Measurements from ENCODE around the gene MPDU1. TPM values are rescaled to one million over a fixed set of nuclear protein-coding genes. Genes with fewer than 3 reads are reported as not detected.

The MPDU1 gene
- total and polyA plus RNA-seq, 2 of the 13 experiments (the other 11 are each of a cell fraction or from before 2014, with no cell fraction given): 112 to 167 TPM

GRCh38 chr17:7561589-7562207 is 22.0 kb upstream of the MPDU1 start, which contains the start of gene SENP3 (continued):
- TF ChIP-seq TFE3 (CRISPR knock-in tag; IDR thresholded peaks at IDR 0.05) (no peak), DZIP1 (CRISPR knock-in tag; IDR thresholded peaks at IDR 0.05) (no peak; the same call in 1 of the 2 replicates), DNMT3B (CRISPR knock-in tag; conservative IDR thresholded peaks at IDR 0.05) (no peak), ZNF143 (CRISPR knock-in tag; IDR thresholded peaks at IDR 0.05) (peak; percentile 49; the same call in 1 of the 2 replicates), ZNF780A (CRISPR knock-in tag; IDR thresholded peaks at IDR 0.05) (no peak), ZNF510 (CRISPR knock-in tag; IDR thresholded peaks at IDR 0.05; ENCODE audit: low read depth) (no peak), ZIK1 (CRISPR knock-in tag; IDR thresholded peaks at IDR 0.05; ENCODE audit: borderline replicate concordance, low read depth) (0 out of 2 replicates have a peak, but pooled peaks have one; percentile 70), ZBTB33 (CRISPR knock-in tag; IDR thresholded peaks at IDR 0.05) (no peak), HDAC2 (CRISPR knock-in tag; IDR thresholded peaks at IDR 0.05) (peak; percentile 40; the same call in 1 of the 2 replicates), ATF3 (CRISPR knock-in tag; IDR thresholded peaks at IDR 0.05) (no peak; the same call in 1 of the 2 replicates), HNF4G (IDR thresholded peaks at IDR 0.05; ENCODE audit: borderline replicate concordance, low read depth, low read length) (no peak), HNF4G (CRISPR knock-in tag; IDR thresholded peaks at IDR 0.05; ENCODE audit: borderline replicate concordance, low read depth) (peak; percentile 62; the same call in 1 of the 2 replicates), POLR2AphosphoS5 (IDR thresholded peaks at IDR 0.05; ENCODE audit: low read depth, low read length) (peak; percentile 60), TEAD3 (CRISPR knock-in tag; optimal IDR thresholded peaks at IDR 0.05; ENCODE audit: borderline replicate concordance) (no peak), AGO2 (optimal IDR thresholded peaks at IDR 0.05; ENCODE audit: low read depth, low read length) (peak; percentile 84), ATF4 (CRISPR knock-in tag; IDR thresholded peaks at IDR 0.05) (0 out of 4 replicates have a peak, but pooled peaks of 1 of the 2 experiments have one; percentile 30), PRDM10 (CRISPR knock-in tag; IDR thresholded peaks at IDR 0.05; ENCODE audit: low read depth) (no peak), RBFOX2 (IDR thresholded peaks at IDR 0.05; ENCODE audit: low read depth, low read length) (peak; percentile 84)

Measured in HepG2 (cell line).